ENCODE results near the gene DNALI1.

DNALI1 gene

DNA sequence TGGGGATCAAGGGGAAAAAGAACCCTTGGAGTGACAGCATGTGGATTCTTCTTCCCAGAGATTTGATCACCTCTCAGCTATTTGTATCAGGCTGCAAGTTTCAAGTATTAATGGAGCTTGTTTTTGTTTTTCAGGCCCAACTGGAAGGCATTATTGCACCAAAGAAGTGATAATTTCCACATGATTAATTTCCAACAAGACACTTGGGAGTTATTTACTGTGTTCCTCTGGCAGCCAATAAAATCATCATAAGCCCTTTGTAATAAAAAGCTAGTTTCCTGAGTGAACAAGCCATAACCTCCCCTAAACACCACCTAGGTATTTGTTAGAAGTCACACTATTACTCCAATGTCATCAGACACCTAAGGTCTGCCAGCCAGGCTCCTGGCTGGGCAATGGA, 8.2 kb downstream of the DNALI1 start:
- H4K20me1 ChIP-seq (ENCODE audit: control insufficient read depth, insufficient read depth, low read depth, low read length): 0 out of 2 replicates have a peak, but pooled peaks cover 3% of the 10 kb centered on the region
- H3K4me2 ChIP-seq (ENCODE audit: low read length): no peak overlapping the region
- H3K27ac ChIP-seq (ENCODE audit: low read depth, low read length): no peak overlapping the region
- no peaks in the 10 kb centered on the region for H3K79me2 ChIP-seq (ENCODE audit: control insufficient read depth, low read length)
- no peaks in the 10 kb centered on the region for H3K4me1 ChIP-seq (ENCODE audit: control insufficient read depth, low read length)
- no peaks in the 10 kb centered on the region for H3K9me2 ChIP-seq (replicated peaks; ENCODE audit: control insufficient read depth, low read length)
- H3K27me3 ChIP-seq (ENCODE audit: control insufficient read depth, low read length): no peaks in the 10 kb centered on the region
- no peak for TF ChIP-seq EZH2phosphoT487 (IDR thresholded peaks at IDR 0.05; ENCODE audit: borderline replicate concordance, low read length)
- TF ChIP-seq, protein P1, sequence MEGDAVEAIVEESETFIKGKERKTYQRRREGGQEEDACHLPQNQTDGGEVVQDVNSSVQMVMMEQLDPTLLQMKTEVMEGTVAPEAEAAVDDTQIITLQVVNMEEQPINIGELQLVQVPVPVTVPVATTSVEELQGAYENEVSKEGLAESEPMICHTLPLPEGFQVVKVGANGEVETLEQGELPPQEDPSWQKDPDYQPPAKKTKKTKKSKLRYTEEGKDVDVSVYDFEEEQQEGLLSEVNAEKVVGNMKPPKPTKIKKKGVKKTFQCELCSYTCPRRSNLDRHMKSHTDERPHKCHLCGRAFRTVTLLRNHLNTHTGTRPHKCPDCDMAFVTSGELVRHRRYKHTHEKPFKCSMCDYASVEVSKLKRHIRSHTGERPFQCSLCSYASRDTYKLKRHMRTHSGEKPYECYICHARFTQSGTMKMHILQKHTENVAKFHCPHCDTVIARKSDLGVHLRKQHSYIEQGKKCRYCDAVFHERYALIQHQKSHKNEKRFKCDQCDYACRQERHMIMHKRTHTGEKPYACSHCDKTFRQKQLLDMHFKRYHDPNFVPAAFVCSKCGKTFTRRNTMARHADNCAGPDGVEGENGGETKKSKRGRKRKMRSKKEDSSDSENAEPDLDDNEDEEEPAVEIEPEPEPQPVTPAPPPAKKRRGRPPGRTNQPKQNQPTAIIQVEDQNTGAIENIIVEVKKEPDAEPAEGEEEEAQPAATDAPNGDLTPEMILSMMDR (IDR thresholded peaks at IDR 0.05; ENCODE audit: low read depth, low read length, poor library complexity, severe bottlenecking): no peak
- no peaks in the 10 kb centered on the region for H3K9me3 ChIP-seq (ENCODE audit: control insufficient read depth, insufficient read depth, low read length)
- peaks cover 65% of the 10 kb centered on the region for H3K36me3 ChIP-seq (ENCODE audit: control insufficient read depth, low read length)
- H3F3A ChIP-seq (ENCODE audit: control insufficient read depth, insufficient read depth): peaks cover 5% of the 10 kb centered on the region
- no peak overlapping the region for H3K4me3 ChIP-seq (ENCODE audit: low read length)

DNA sequence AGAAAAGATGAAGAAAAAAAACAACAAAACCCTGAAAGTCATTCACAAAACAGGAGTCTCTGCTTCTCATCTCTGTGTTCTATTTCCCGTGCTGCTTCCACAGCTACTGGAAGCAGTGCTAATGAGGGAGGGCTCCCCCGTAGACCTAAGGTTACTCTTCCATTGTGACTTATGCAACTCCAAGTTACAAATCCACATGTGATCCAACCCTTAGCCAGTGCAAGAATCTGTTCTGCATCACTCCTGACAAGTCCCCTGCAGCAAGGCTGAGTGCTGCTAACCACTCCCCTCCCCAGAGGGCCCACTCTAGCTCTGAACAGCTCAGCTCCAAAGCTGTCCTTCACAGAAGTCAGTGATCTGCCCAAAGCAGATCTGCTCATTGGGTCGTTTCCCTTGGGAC, 10.3 kb downstream of the DNALI1 start:
- Histone ChIP-seq H3K36me3 (ENCODE audit: control insufficient read depth, low read length) (peaks cover 83% of the 10 kb centered on the region), H3K79me2 (ENCODE audit: control insufficient read depth, low read length) (no peaks in the 10 kb centered on the region), H3F3A (ENCODE audit: control insufficient read depth, insufficient read depth) (peaks cover 5% of the 10 kb centered on the region), H3K27me3 (ENCODE audit: control insufficient read depth, low read length) (no peaks in the 10 kb centered on the region), H3K27ac (ENCODE audit: low read depth, low read length) (no peak overlapping the region), H3K9me3 (ENCODE audit: control insufficient read depth, insufficient read depth, low read length) (no peaks in the 10 kb centered on the region), H3K4me3 (ENCODE audit: low read length) (no peak overlapping the region), H4K20me1 (ENCODE audit: control insufficient read depth, insufficient read depth, low read depth, low read length) (0 out of 2 replicates have a peak, but pooled peaks cover 3% of the 10 kb centered on the region), H3K9me2 (replicated peaks; ENCODE audit: control insufficient read depth, low read length) (no peaks in the 10 kb centered on the region), H3K4me2 (ENCODE audit: low read length) (no peak overlapping the region), H3K4me1 (ENCODE audit: control insufficient read depth, low read length) (no peaks in the 10 kb centered on the region)
- TF ChIP-seq, protein P1 (IDR thresholded peaks at IDR 0.05; ENCODE audit: low read depth, low read length, poor library complexity, severe bottlenecking): no peak
- no peak for TF ChIP-seq EZH2phosphoT487 (IDR thresholded peaks at IDR 0.05; ENCODE audit: borderline replicate concordance, low read length)

DNA sequence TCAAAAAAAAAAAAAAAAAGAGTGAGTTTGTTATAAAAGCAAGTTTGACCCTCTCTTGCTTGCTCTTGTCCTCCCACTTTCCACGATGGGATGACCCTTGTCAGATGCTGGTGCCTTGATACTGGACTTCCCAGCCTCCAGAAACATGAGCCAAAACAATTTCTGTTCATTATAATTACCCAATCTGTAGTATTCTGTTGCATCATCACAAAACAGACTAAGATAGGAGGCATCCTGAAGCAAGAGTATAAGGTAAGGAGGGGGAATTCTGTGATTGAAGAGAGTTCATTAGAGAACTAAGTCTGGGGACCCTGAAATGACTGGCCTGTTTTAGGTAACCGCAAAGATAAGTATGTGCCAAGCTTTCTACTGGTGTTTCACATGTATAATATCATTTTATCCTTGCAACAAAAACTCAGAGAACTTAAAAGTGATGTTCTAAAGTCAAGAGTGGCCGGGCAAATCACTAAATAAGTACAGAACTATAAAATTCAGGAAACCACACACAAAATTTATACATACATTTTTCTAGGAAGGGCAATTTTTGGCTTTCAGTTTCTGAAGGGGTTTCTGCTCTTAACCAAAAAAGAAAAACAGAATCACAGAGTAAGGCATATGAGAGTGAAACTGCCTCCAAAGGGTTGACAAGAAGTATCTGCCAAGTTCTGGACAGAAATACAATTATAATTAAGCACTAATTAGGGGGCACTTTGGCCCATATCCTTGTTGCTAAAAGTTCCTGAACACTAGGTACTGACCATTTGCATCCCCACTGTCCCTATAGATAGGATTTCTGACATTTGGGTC, 14.0 kb downstream of the DNALI1 start:
- Histone ChIP-seq H3K36me3 (ENCODE audit: control insufficient read depth, low read length) (peaks cover 95% of the 10 kb centered on the region), H3K9me2 (replicated peaks; ENCODE audit: control insufficient read depth, low read length) (no peaks in the 10 kb centered on the region)

More for the DNA sequence above, 14.0 kb downstream of the DNALI1 start:
- Histone ChIP-seq H3K4me2 (ENCODE audit: low read length) (no peak overlapping the region), H3K4me3 (ENCODE audit: low read length) (no peak overlapping the region), H3K27ac (ENCODE audit: low read depth, low read length) (no peak overlapping the region), H3K4me1 (ENCODE audit: control insufficient read depth, low read length) (no peaks in the 10 kb centered on the region), H3K79me2 (ENCODE audit: control insufficient read depth, low read length) (no peaks in the 10 kb centered on the region), H3K9me3 (ENCODE audit: control insufficient read depth, insufficient read depth, low read length) (no peaks in the 10 kb centered on the region), H3K27me3 (ENCODE audit: control insufficient read depth, low read length) (no peaks in the 10 kb centered on the region), H4K20me1 (ENCODE audit: control insufficient read depth, insufficient read depth, low read depth, low read length) (0 out of 2 replicates have a peak, but pooled peaks cover 3% of the 10 kb centered on the region), H3F3A (ENCODE audit: control insufficient read depth, insufficient read depth) (no peaks in the 10 kb centered on the region)
- TF ChIP-seq, protein P1 (IDR thresholded peaks at IDR 0.05; ENCODE audit: low read depth, low read length, poor library complexity, severe bottlenecking): no peak
- no peak for TF ChIP-seq EZH2phosphoT487 (IDR thresholded peaks at IDR 0.05; ENCODE audit: borderline replicate concordance, low read length)

Measured in DOHH2 (cell line).